ENCODE data around the gene PTCHD4.

PTCHD4 gene

DNA sequence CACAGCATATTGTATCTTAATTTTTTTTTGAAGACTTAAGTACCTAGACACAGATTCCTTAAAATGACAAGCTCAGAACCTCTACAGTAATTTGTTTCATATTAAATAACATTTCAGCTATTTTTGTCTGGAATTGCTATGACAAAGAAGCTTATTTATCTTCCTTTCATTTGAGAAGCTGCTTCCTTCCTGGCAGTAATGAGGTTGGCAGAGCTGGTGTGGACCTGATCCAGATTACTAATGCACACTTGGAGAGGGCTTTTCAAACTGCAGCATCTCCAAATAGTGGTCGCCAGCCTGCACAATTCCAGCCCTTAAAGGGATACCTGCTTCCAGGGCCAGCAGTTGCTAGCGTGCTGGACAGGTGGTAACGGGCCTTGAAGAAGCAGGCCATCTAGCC is 12.1 kb downstream of the PTCHD4 start:
- H3K9ac ChIP-seq (ENCODE audit: low read depth, low read length): no peak overlapping the region
- no peak overlapping the region for H3K4me3 ChIP-seq (ENCODE audit: low read length)
- H3K27me3 ChIP-seq (ENCODE audit: insufficient read depth, low read length): no peaks in the 10 kb centered on the region
- no peak overlapping the region for H3K27ac ChIP-seq (ENCODE audit: low read length)
- H3K9me3 ChIP-seq (ENCODE audit: insufficient read depth, low read depth, low read length): 0 out of 2 replicates have a peak, but pooled peaks cover 7% of the 10 kb centered on the region
- no peaks in the 10 kb centered on the region; the same call in 1 of the 2 replicates for H3K36me3 ChIP-seq (ENCODE audit: insufficient read depth, low read depth, low read length)
- no peaks in the 10 kb centered on the region; the same call in 1 of the 2 replicates for H3K4me1 ChIP-seq (ENCODE audit: insufficient read depth, low read length)

DNA sequence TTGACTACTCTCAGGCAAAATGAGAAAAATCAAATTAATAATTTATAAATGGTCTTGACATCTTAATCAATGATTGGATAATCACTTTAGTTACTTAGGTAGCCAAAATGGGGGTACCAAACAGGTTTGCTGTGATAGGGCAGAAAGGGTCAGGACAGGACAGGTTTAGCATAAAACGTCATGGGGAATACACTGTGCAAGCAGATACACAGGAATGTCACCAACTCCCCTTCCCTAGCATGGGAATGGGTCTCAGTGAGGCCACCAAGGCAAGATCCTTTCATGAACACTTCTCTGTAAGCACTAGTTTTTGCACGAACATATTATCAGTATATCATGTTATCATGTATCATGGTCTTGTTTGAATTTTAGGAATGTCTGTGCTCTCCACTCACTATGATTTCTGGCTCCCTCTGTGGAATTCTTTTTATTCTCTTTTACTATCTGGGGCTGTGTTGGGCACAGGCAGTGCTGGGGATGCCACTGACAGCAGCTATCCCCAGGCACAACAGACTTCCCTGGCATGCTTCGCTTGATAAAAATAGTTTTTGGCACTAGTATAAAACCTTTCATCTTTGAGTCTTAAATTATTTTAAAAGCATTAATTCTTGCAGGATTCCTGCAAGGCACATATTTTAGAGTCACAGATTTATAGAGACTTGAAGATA is 18.3 kb downstream of the PTCHD4 start:
- Histone ChIP-seq H3K27ac (ENCODE audit: low read length) (no peak overlapping the region), H3K9me3 (ENCODE audit: insufficient read depth, low read depth, low read length) (no peaks in the 10 kb centered on the region), H3K4me1 (ENCODE audit: insufficient read depth, low read length) (no peaks in the 10 kb centered on the region), H3K27me3 (ENCODE audit: insufficient read depth, low read length) (no peaks in the 10 kb centered on the region), H3K4me3 (ENCODE audit: low read length) (no peak overlapping the region), H3K36me3 (ENCODE audit: insufficient read depth, low read depth, low read length) (no peaks in the 10 kb centered on the region; the same call in 1 of the 2 replicates), H3K9ac (ENCODE audit: low read depth, low read length) (no peak overlapping the region)

DNA sequence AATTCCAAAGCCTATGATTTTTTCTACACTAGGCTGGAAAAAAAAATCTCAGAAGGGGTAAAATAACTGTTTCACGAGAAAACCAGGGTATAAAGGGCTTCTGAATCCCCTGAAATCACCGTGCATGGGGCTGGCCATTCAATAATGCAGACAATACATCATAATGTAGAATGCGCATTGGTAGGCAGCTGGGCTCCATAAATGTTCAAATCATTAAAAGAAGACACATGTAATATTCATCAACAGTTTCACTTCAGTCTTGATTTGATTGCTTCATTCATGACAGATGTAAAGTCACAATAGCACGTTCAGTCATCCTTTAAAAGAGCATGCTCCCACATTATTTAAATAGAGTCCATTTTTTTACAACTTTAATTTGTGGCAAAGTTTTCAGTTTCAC is 20.5 kb downstream of the PTCHD4 start:
- no peaks in the 10 kb centered on the region for H3K27me3 ChIP-seq (ENCODE audit: insufficient read depth, low read length)
- H3K36me3 ChIP-seq (ENCODE audit: insufficient read depth, low read depth, low read length): peaks cover 6% of the 10 kb centered on the region

DNA sequence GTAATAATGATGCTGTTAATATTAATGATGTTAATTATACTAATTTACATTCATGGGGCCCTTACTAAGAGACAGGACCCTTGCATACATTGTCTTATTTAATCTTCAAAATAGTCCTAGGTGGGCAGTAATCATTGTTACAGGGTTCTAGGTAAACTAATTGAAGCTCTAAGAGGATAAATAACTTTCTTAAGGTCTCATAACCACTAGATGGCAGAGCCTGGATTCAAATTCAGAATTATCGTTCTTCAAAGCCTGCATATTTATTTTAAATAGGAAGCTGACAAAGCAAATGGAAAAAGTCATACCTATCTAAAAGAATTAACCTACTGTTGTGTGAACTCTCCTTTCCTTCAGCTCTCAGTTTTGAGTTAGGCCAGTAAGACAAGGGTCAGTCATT is 23.5 kb downstream of the PTCHD4 start:
- Histone ChIP-seq H3K27ac (ENCODE audit: low read length) (no peak overlapping the region), H3K4me1 (ENCODE audit: insufficient read depth, low read length) (no peaks in the 10 kb centered on the region), H3K9ac (ENCODE audit: low read depth, low read length) (no peak overlapping the region), H3K36me3 (ENCODE audit: insufficient read depth, low read depth, low read length) (peaks cover 9% of the 10 kb centered on the region; the same call in 1 of the 2 replicates), H3K4me3 (ENCODE audit: low read length) (no peak overlapping the region), H3K27me3 (ENCODE audit: insufficient read depth, low read length) (no peaks in the 10 kb centered on the region), H3K9me3 (ENCODE audit: insufficient read depth, low read depth, low read length) (peaks cover 12% of the 10 kb centered on the region)

More for the DNA sequence above, 20.5 kb downstream of the PTCHD4 start:
- H3K9ac ChIP-seq (ENCODE audit: low read depth, low read length): no peak overlapping the region
- H3K4me3 ChIP-seq (ENCODE audit: low read length): no peak overlapping the region
- no peaks in the 10 kb centered on the region for H3K4me1 ChIP-seq (ENCODE audit: insufficient read depth, low read length)
- H3K9me3 ChIP-seq (ENCODE audit: insufficient read depth, low read depth, low read length): peaks cover 3% of the 10 kb centered on the region; the same call in 1 of the 2 replicates
- H3K27ac ChIP-seq (ENCODE audit: low read length): no peak overlapping the region

DNA sequence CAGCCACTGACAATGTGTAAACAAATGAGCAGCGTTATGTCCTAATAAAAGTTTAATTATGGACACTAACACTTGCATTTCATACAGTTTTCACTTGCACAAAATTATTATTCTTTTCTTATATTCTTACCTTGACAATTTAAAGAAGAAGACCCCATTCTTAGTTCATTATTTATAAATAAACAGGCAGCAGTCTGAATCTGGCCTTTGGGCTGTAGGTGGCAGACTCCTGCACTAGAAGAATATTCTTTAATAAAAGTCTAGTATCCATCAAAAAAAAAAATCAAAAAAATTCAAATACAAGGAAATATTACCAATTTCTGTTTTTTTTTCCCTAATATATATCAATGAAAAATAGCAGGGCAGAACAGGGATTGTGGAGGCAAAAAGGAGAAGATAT is 24.8 kb downstream of the PTCHD4 start:
- Histone ChIP-seq H3K27ac (ENCODE audit: low read length) (no peak overlapping the region), H3K36me3 (ENCODE audit: insufficient read depth, low read depth, low read length) (peaks cover 9% of the 10 kb centered on the region; the same call in 1 of the 2 replicates), H3K27me3 (ENCODE audit: insufficient read depth, low read length) (no peaks in the 10 kb centered on the region), H3K9me3 (ENCODE audit: insufficient read depth, low read depth, low read length) (peaks cover 12% of the 10 kb centered on the region), H3K9ac (ENCODE audit: low read depth, low read length) (no peak overlapping the region), H3K4me3 (ENCODE audit: low read length) (no peak overlapping the region), H3K4me1 (ENCODE audit: insufficient read depth, low read length) (no peaks in the 10 kb centered on the region)

DNA sequence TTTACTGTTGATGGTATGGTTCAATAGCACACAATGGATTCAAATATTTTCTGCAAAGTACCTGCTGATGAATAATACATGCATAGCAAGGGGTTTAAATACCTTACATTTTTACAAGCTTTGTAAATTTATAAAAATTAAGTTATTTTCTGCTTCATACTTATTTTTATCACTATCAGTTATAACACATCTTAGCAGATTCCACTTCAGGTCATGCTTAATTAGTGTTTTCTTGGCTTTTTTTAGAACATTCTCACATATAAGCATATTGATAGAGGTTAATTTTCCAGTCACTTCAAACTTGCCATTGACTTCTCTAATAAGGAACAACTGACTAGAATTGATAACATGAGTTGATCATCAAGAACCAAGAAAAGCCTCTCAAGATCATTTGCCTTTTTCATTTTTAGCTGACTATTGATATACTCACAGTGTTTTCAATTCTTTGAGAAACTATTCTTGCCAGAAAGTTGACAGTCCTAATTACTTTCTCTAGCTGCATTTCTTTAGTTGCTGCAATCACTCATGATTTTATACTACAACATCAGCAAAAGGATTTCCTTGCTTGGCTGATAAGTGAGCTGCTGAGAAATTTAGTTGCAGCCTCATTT is 25.8 kb downstream of the PTCHD4 start:
- H3K27me3 ChIP-seq (ENCODE audit: insufficient read depth, low read length): no peaks in the 10 kb centered on the region
- H3K36me3 ChIP-seq (ENCODE audit: insufficient read depth, low read depth, low read length): peaks cover 9% of the 10 kb centered on the region; the same call in 1 of the 2 replicates
- H3K4me3 ChIP-seq (ENCODE audit: low read length): no peak overlapping the region
- H3K4me1 ChIP-seq (ENCODE audit: insufficient read depth, low read length): no peaks in the 10 kb centered on the region
- H3K9me3 ChIP-seq (ENCODE audit: insufficient read depth, low read depth, low read length): peaks cover 12% of the 10 kb centered on the region
- H3K27ac ChIP-seq (ENCODE audit: low read length): no peak overlapping the region
- no peak overlapping the region for H3K9ac ChIP-seq (ENCODE audit: low read depth, low read length)

DNA sequence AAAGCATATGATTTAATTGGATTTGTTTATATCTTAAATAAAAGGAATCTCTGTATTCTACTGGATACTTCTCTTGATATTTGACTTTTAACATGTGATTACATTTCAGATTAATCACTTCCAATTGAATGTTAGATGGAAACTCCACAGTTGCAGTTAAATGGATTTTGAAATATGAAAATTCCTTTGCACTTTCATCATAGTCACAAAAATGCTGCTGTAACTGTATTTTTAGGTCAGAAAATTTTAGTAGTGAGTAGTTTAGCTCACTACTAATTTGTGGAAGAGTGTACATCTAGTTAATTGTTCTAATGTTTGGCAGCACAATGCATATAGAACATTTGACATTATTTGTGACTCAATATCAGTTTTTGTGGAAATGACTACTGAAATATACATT is 26.8 kb downstream of the PTCHD4 start:
- Histone ChIP-seq H3K4me3 (ENCODE audit: low read length) (no peak overlapping the region), H3K27me3 (ENCODE audit: insufficient read depth, low read length) (no peaks in the 10 kb centered on the region), H3K36me3 (ENCODE audit: insufficient read depth, low read depth, low read length) (peaks cover 9% of the 10 kb centered on the region; the same call in 1 of the 2 replicates), H3K9ac (ENCODE audit: low read depth, low read length) (no peak overlapping the region), H3K4me1 (ENCODE audit: insufficient read depth, low read length) (no peaks in the 10 kb centered on the region), H3K27ac (ENCODE audit: low read length) (no peak overlapping the region), H3K9me3 (ENCODE audit: insufficient read depth, low read depth, low read length) (peaks cover 12% of the 10 kb centered on the region)

DNA sequence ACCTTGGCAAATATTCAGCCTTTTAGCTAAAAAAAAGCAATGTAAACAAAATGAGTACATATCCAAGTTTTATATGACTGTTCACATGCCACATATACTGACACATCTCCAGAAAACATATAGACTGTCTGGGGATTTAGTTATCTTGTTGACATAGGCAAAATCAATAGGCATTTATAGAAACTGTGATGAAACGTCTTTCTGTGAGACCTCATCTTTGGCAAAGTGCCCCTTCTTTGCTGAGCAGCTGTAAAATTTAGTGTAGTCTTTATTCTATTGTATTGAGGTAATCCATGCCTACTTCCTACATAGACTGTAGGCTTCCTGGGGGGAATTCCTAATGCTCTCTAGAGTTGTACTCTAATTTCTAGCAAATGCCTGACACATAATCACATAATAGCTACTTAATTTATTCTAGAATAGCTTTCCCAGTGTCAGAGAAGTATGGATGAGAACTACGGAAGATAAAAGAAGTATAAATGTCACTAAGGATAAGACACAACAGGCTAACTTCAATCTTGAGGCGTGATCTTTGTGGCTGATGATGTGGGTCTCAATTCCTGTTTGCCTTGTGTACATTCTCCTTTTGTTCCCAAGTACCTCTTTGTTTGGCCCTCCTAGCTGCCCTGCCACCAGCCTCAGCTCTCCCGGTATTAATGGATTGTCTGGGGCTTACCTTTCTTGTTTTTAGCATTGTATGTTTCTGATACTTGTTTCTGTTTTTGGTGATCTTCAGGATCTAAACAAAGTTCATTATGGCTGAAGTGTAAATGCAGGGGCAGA is 30.6 kb downstream of the PTCHD4 start:
- H3K9ac ChIP-seq (ENCODE audit: low read depth, low read length): no peak overlapping the region
- H3K27ac ChIP-seq (ENCODE audit: low read length): no peak overlapping the region
- H3K4me1 ChIP-seq (ENCODE audit: insufficient read depth, low read length): no peaks in the 10 kb centered on the region
- H3K36me3 ChIP-seq (ENCODE audit: insufficient read depth, low read depth, low read length): peaks cover 2% of the 10 kb centered on the region; the same call in 1 of the 2 replicates
- no peaks in the 10 kb centered on the region for H3K27me3 ChIP-seq (ENCODE audit: insufficient read depth, low read length)
- no peak overlapping the region for H3K4me3 ChIP-seq (ENCODE audit: low read length)
- H3K9me3 ChIP-seq (ENCODE audit: insufficient read depth, low read depth, low read length): peaks cover 8% of the 10 kb centered on the region

DNA sequence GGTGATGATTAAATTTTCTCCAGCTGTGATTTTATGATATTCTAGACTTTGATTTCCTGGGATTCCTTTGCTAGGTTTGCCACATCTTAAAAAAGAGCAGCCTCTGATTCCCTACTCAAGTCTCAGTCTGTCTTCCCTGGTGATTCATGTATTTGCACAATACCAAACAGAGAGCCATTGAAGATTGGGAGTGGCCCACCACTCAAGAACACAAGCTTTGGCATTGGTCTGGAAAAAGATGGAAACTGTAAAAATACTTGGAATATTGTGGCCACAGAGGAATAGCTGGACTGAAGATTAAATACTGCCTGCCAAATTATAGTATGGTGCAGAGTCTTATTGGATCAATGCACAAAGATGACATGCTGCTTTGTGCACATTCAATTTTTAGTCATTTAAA is 32.9 kb downstream of the PTCHD4 start:
- Histone ChIP-seq H3K9ac (ENCODE audit: low read depth, low read length) (no peak overlapping the region), H3K27ac (ENCODE audit: low read length) (no peak overlapping the region), H3K9me3 (ENCODE audit: insufficient read depth, low read depth, low read length) (no peaks in the 10 kb centered on the region), H3K4me1 (ENCODE audit: insufficient read depth, low read length) (peaks cover 7% of the 10 kb centered on the region; the same call in 1 of the 2 replicates), H3K4me3 (ENCODE audit: low read length) (no peak overlapping the region), H3K27me3 (ENCODE audit: insufficient read depth, low read length) (no peaks in the 10 kb centered on the region), H3K36me3 (ENCODE audit: insufficient read depth, low read depth, low read length) (no peaks in the 10 kb centered on the region)

DNA sequence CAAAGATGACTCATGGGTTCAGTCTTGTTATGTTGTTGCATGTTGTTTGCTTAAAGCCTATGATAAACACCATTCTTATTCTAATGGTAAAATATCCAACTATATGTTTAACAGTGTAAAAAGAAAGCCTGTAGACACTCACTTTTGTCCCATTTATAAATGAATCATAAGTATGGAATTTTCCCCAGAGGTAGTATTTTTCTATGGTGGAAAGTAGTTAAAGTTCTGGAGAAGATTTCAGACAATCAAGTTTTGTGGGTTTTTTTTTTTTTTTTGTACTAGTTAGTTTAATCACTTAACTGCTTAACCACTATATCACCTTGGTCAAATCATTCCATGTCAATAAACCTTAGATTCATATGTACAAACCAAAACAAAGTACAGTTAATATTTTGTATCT is 35.8 kb downstream of the PTCHD4 start:
- peaks cover 8% of the 10 kb centered on the region for H3K27me3 ChIP-seq (ENCODE audit: insufficient read depth, low read length)
- H3K9ac ChIP-seq (ENCODE audit: low read depth, low read length): no peak overlapping the region
- no peaks in the 10 kb centered on the region for H3K9me3 ChIP-seq (ENCODE audit: insufficient read depth, low read depth, low read length)
- H3K27ac ChIP-seq (ENCODE audit: low read length): no peak overlapping the region
- no peaks in the 10 kb centered on the region for H3K36me3 ChIP-seq (ENCODE audit: insufficient read depth, low read depth, low read length)
- peaks cover 7% of the 10 kb centered on the region; the same call in 1 of the 2 replicates for H3K4me1 ChIP-seq (ENCODE audit: insufficient read depth, low read length)
- H3K4me3 ChIP-seq (ENCODE audit: low read length): no peak overlapping the region

DNA sequence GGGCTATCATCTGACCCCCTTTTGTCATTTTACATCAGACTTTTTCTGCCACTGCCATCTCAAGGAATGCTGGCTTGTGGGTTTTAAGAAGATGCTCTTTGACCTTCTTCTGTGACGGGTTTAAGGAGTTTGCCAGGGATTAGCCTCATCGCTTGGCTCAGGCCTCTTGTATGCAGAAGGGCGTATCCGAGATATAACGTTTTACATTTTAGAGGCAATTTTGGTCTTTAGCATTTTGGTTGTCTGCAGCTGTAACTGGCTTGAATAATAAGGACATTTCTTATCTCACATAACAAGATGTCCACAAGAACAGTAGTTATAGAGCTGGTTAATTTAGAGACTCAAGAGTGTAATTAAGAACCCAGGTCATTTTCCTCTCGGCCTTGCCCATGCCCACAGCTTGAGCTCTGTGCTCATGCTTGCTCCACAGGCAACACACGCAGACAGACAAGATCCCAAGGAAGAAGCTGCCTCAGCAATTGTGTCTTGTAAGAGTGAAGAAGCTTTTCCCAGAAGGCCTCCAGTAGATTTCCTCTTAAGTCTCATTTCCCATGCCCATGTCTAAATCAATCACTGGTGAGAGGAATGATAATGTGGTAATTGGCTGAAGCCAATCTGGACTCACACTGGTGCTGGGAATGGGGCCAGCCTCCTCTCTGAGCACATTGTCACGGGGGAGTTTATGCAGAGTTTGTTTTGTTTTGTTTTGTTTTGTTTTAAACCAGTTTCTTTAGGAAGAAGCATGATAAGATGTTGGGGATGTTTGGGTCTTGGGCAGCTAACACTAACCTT is 36.8 kb downstream of the PTCHD4 start:
- Histone ChIP-seq H3K36me3 (ENCODE audit: insufficient read depth, low read depth, low read length) (no peaks in the 10 kb centered on the region), H3K9me3 (ENCODE audit: insufficient read depth, low read depth, low read length) (no peaks in the 10 kb centered on the region), H3K9ac (ENCODE audit: low read depth, low read length) (no peak overlapping the region), H3K27me3 (ENCODE audit: insufficient read depth, low read length) (peaks cover 18% of the 10 kb centered on the region), H3K4me3 (ENCODE audit: low read length) (no peak overlapping the region), H3K27ac (ENCODE audit: low read length) (no peak overlapping the region), H3K4me1 (ENCODE audit: insufficient read depth, low read length) (peaks cover 10% of the 10 kb centered on the region; the same call in 1 of the 2 replicates)

Measured in iPS-20b (cell line).